ENCODE results near the gene PPP6R3.

- TF ChIP-seq, protein P1, sequence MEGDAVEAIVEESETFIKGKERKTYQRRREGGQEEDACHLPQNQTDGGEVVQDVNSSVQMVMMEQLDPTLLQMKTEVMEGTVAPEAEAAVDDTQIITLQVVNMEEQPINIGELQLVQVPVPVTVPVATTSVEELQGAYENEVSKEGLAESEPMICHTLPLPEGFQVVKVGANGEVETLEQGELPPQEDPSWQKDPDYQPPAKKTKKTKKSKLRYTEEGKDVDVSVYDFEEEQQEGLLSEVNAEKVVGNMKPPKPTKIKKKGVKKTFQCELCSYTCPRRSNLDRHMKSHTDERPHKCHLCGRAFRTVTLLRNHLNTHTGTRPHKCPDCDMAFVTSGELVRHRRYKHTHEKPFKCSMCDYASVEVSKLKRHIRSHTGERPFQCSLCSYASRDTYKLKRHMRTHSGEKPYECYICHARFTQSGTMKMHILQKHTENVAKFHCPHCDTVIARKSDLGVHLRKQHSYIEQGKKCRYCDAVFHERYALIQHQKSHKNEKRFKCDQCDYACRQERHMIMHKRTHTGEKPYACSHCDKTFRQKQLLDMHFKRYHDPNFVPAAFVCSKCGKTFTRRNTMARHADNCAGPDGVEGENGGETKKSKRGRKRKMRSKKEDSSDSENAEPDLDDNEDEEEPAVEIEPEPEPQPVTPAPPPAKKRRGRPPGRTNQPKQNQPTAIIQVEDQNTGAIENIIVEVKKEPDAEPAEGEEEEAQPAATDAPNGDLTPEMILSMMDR (IDR thresholded peaks at IDR 0.05), result no peak
- TF ChIP-seq POLR2AphosphoS5 (IDR thresholded peaks at IDR 0.05; ENCODE audit: insufficient read depth in 1 of 2, low read depth in 1 of 2) (no peak), POLR2A (IDR thresholded peaks at IDR 0.05) (no peak)
These were observed 18.1 kb upstream of the PPP6R3 start for GRCh38 chr11:68442433-68442832.

All from vagina (tissue), 2 donors.